Osteoblast (primary cell): Measurements from ENCODE around the gene DMAC2L. TPM values are rescaled to one million over a fixed set of nuclear protein-coding genes. Genes with fewer than 3 reads are reported as not detected.

Experiments used
- DNase-seq: peaks from one replicate; pipeline ENCODE4 v3.0.0; 2011; ENCODE audit warnings: low spot score, mixed read lengths; ENCODE audit not compliant: insufficient read length; ENCODE audit errors: missing footprints
- H2AFZ ChIP-seq: 2 replicates; pipeline ENCODE4 v1.6.0; 2011; ENCODE audit warnings: mild to moderate bottlenecking, low read length
- H3K27ac ChIP-seq: 2 replicates; pipeline ENCODE4 v1.5.1; 2011; ENCODE audit warnings: mild to moderate bottlenecking, low read depth, low read length, moderate library complexity
- H3K27me3 ChIP-seq: 2 replicates; pipeline ENCODE4 v1.6.0; 2012; ENCODE audit warnings: mild to moderate bottlenecking, control low read depth, inconsistent platforms, low read length, moderate library complexity; ENCODE audit not compliant: insufficient read depth
- H3K36me3 ChIP-seq: 2 replicates; pipeline ENCODE4 v1.5.1; 2011; ENCODE audit warnings: mild to moderate bottlenecking, low read length, control low read depth, moderate library complexity; ENCODE audit not compliant: insufficient read depth
- H3K4me1 ChIP-seq: 2 replicates; pipeline ENCODE4 v1.5.1; 2011; ENCODE audit warnings: mild to moderate bottlenecking, low read length, control low read depth, moderate library complexity; ENCODE audit not compliant: insufficient read depth
- H3K4me2 ChIP-seq: 2 replicates; pipeline ENCODE4 v1.6.0; 2011; ENCODE audit warnings: mild to moderate bottlenecking, low read length; ENCODE audit not compliant: insufficient read depth
- H3K4me3 ChIP-seq: fragments of 200-600 bp; sonication (generic); 3 replicates; pipeline ENCODE4 v1.5.1; 2012; ENCODE audit warnings: mild to moderate bottlenecking, low read length, inconsistent platforms; ENCODE audit not compliant: insufficient read depth
- H3K79me2 ChIP-seq: 2 replicates; pipeline ENCODE4 v1.6.0; 2012; ENCODE audit warnings: mild to moderate bottlenecking, low read length, control low read depth, inconsistent platforms; ENCODE audit not compliant: insufficient read depth
- H3K9me3 ChIP-seq: 2 replicates; pipeline ENCODE4 v1.5.1; 2011; ENCODE audit warnings: low read depth, low read length, control low read depth
- H4K20me1 ChIP-seq: 2 replicates; pipeline ENCODE4 v1.6.0; 2012; ENCODE audit warnings: mild to moderate bottlenecking, low read length, control low read depth; ENCODE audit not compliant: insufficient read depth
- CTCF ChIP-seq: IDR thresholded peaks from 2 replicates; pipeline ENCODE4 v1.5.1; 2011; ENCODE audit warnings: mild to moderate bottlenecking, low read depth, low read length, moderate library complexity; ENCODE audit errors: extremely low read depth
- total RNA-seq: library from RNA; depleted of rRNA; stranded (reverse); fragments of >200 nt; gene quantifications from 2 replicates; pipeline ENCODE4 v1.2.3, GENCODE V29; 2012

DMAC2L gene
- total RNA-seq, 1 donor, result 7.2 TPM

DNA sequence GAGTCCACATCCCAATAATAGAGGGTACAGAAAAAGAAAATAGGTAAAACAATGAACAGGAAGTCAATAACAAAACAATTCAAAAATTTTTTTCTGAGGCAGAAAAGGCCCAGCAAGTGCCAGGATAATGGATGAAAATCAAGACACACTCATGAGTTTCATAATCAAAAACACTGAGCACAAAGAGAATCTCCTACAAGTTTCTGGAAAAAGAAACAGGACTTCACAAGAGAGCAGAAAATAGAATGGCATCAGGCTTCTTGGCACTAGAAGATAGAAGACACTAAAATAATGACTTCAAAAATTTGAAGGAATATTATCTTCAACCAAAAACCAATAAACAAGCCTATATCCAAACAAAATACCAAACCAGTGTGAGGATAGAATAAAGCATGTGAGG, 36.8 kb downstream of the DMAC2L start:
- Histone ChIP-seq H3K79me2 (no peaks in the 10 kb centered on the region), H3K4me2 (no peak overlapping the region), H3K36me3 (no peaks in the 10 kb centered on the region), H3K4me1 (peaks cover 38% of the 10 kb centered on the region), H2AFZ (no peak overlapping the region), H4K20me1 (no peaks in the 10 kb centered on the region), H3K27ac (no peak overlapping the region), H3K27me3 (no peaks in the 10 kb centered on the region), H3K4me3 (no peak overlapping the region), H3K9me3 (no peaks in the 10 kb centered on the region)
- TF ChIP-seq CTCF, result no peak
- DNase-seq, result no peak

DNA sequence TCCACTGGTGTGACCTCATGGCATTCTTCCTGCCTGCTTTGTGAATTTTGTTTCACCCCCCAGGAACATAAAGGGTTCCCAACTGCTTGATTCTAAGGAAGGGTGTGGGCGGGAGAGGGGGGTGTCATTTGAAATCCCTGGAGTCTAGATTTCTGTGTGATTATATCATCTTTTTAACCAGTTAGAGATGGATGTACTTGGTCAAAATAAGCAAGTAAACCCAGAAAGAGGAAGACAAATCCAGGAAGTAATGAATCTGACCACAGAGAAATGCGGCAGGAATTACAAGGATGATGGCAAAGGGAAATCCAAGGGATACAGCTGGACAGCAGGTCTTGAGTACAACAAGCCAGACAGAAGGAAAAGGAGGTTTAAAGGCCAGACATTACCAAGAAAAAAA, 38.9 kb downstream of the DMAC2L start:
- TF ChIP-seq CTCF, result no peak
- H3K9me3 ChIP-seq, result no peaks in the 10 kb centered on the region
- H3K36me3 ChIP-seq, result no peaks in the 10 kb centered on the region
- H3K4me3 ChIP-seq, result no peak overlapping the region
- peaks cover 22% of the 10 kb centered on the region for H3K4me1 ChIP-seq
- no peak for DNase-seq
- H3K4me2 ChIP-seq, result no peak overlapping the region
- no peaks in the 10 kb centered on the region for H4K20me1 ChIP-seq
- H2AFZ ChIP-seq, result no peak overlapping the region
- H3K79me2 ChIP-seq, result no peaks in the 10 kb centered on the region
- H3K27me3 ChIP-seq, result no peaks in the 10 kb centered on the region
- no peak overlapping the region for H3K27ac ChIP-seq

- Histone ChIP-seq H4K20me1 (no peaks in the 10 kb centered on the region), H3K36me3 (peaks cover 1% of the 10 kb centered on the region), H2AFZ (no peak overlapping the region), H3K9me3 (no peaks in the 10 kb centered on the region), H3K27me3 (no peaks in the 10 kb centered on the region), H3K4me1 (peaks cover 16% of the 10 kb centered on the region), H3K4me2 (peak overlapping the region; percentile 28), H3K4me3 (no peak overlapping the region), H3K79me2 (no peaks in the 10 kb centered on the region), H3K27ac (peak overlapping the region; percentile 18)
- DNase-seq, result no peak
- TF ChIP-seq CTCF, result no peak
Observed at GRCh38 chr14:50352584-50352983, 40.5 kb downstream of the DMAC2L start.

GRCh38 chr14:50353126-50353525, 41.0 kb downstream of the DMAC2L start:
- H4K20me1 ChIP-seq, result no peaks in the 10 kb centered on the region
- H3K27me3 ChIP-seq, result no peaks in the 10 kb centered on the region
- peak overlapping the region; percentile 18 for H3K27ac ChIP-seq
- H3K79me2 ChIP-seq, result no peaks in the 10 kb centered on the region
- DNase-seq, result no peak
- peaks cover 3% of the 10 kb centered on the region for H3K36me3 ChIP-seq
- no peak overlapping the region for H3K4me3 ChIP-seq
- H3K4me2 ChIP-seq, result peak overlapping the region; percentile 28
- peaks cover 11% of the 10 kb centered on the region for H3K4me1 ChIP-seq
- no peak overlapping the region for H2AFZ ChIP-seq
- no peak for TF ChIP-seq CTCF
- H3K9me3 ChIP-seq, result no peaks in the 10 kb centered on the region
